ENCODE results near the gene USP40. TPM values are rescaled to one million over a fixed set of nuclear protein-coding genes. Genes with fewer than 3 reads are reported as not detected.

USP40 gene
- total RNA-seq, 2 donors from 2014 or later: 12.9 to 22.4 TPM

- Histone ChIP-seq H3K36me3 (ENCODE audit: control insufficient read depth, insufficient read depth, low read length) (peaks cover 8% of the 10 kb centered on the region), H3K9me3 (ENCODE audit: control insufficient read depth, low read length) (no peaks in the 10 kb centered on the region), H3K9ac (ENCODE audit: extremely low read depth, low read length, poor library complexity, severe bottlenecking) (no peak overlapping the region), H3K4me1 (ENCODE audit: control insufficient read depth, insufficient read depth, low read length) (no peaks in the 10 kb centered on the region), H3K27me3 (ENCODE audit: control insufficient read depth, insufficient read depth, low read length, poor library complexity, severe bottlenecking) (no peaks in the 10 kb centered on the region), H3K4me3 (ENCODE audit: low read length) (no peak overlapping the region), H3K27ac (ENCODE audit: low read depth, low read length) (peak overlapping the region; percentile 27)
- TF ChIP-seq CTCF (conservative IDR thresholded peaks at IDR 0.05): no peak
- Mint-ChIP-seq H3K36me3 (ENCODE audit: low read depth) (peaks cover 42% of the 10 kb centered on the region), H3K4me1 (peaks cover 4% of the 10 kb centered on the region), H3K9me3 (no peaks in the 10 kb centered on the region), H3K4me3 (no peak overlapping the region), H3K27ac (no peak overlapping the region), H3K27me3 (ENCODE audit: insufficient read depth) (no peaks in the 10 kb centered on the region)
- no peak for DNase-seq
- 94 to 96% methylated on average over 31 to 37 of the region's 37 CpGs for WGBS, 2 experiments (ENCODE audit: insufficient coverage in 1 of 2, insufficient read length in 1 of 2)
These were observed 119.8 kb downstream of the USP40 start for GRCh38 chr2:233446606-233447305.

- no peak overlapping the region for H3K27ac ChIP-seq (ENCODE audit: low read depth, low read length)
- H3K4me3 ChIP-seq (ENCODE audit: low read length): no peak overlapping the region
- H3K27me3 Mint-ChIP-seq (ENCODE audit: insufficient read depth): no peaks in the 10 kb centered on the region
- DNase-seq: no peak
- H3K4me1 Mint-ChIP-seq: peaks cover 4% of the 10 kb centered on the region
- H3K27ac Mint-ChIP-seq: no peak overlapping the region
- no peak for TF ChIP-seq CTCF (conservative IDR thresholded peaks at IDR 0.05)
- peaks cover 43% of the 10 kb centered on the region for H3K36me3 Mint-ChIP-seq (ENCODE audit: low read depth)
- no peaks in the 10 kb centered on the region for H3K9me3 ChIP-seq (ENCODE audit: control insufficient read depth, low read length)
- no peaks in the 10 kb centered on the region for H3K27me3 ChIP-seq (ENCODE audit: control insufficient read depth, insufficient read depth, low read length, poor library complexity, severe bottlenecking)
- H3K4me3 Mint-ChIP-seq: no peak overlapping the region
- 71 to 88% methylated on average over 1 of the region's 1 CpG for WGBS, 2 experiments (ENCODE audit: insufficient coverage in 1 of 2, insufficient read length in 1 of 2)
- no peaks in the 10 kb centered on the region for H3K9me3 Mint-ChIP-seq
- peaks cover 7% of the 10 kb centered on the region for H3K36me3 ChIP-seq (ENCODE audit: control insufficient read depth, insufficient read depth, low read length)
- H3K4me1 ChIP-seq (ENCODE audit: control insufficient read depth, insufficient read depth, low read length): no peaks in the 10 kb centered on the region
- H3K9ac ChIP-seq (ENCODE audit: extremely low read depth, low read length, poor library complexity, severe bottlenecking): no peak overlapping the region
These were observed 120.5 kb downstream of the USP40 start for GRCh38 chr2:233446121-233446520.

- no peaks in the 10 kb centered on the region for H3K27me3 ChIP-seq (ENCODE audit: control insufficient read depth, insufficient read depth, low read length, poor library complexity, severe bottlenecking)
- H3K36me3 Mint-ChIP-seq (ENCODE audit: low read depth): peaks cover 39% of the 10 kb centered on the region
- no peak overlapping the region for H3K4me3 ChIP-seq (ENCODE audit: low read length)
- TF ChIP-seq CTCF (conservative IDR thresholded peaks at IDR 0.05): no peak
- peak; percentile 29 for DNase-seq
- no peak overlapping the region for H3K9ac ChIP-seq (ENCODE audit: extremely low read depth, low read length, poor library complexity, severe bottlenecking)
- WGBS, 2 experiments (ENCODE audit: insufficient coverage in 1 of 2, insufficient read length in 1 of 2): 93 to 97% methylated on average over 18 of the region's 18 CpGs
- H3K9me3 Mint-ChIP-seq: no peaks in the 10 kb centered on the region
- H3K36me3 ChIP-seq (ENCODE audit: control insufficient read depth, insufficient read depth, low read length): peaks cover 7% of the 10 kb centered on the region
- H3K27ac Mint-ChIP-seq: no peak overlapping the region
- no peak overlapping the region for H3K27ac ChIP-seq (ENCODE audit: low read depth, low read length)
- no peaks in the 10 kb centered on the region for H3K27me3 Mint-ChIP-seq (ENCODE audit: insufficient read depth)
- H3K4me1 Mint-ChIP-seq: peaks cover 4% of the 10 kb centered on the region
- H3K9me3 ChIP-seq (ENCODE audit: control insufficient read depth, low read length): no peaks in the 10 kb centered on the region
- no peak overlapping the region for H3K4me3 Mint-ChIP-seq
- no peaks in the 10 kb centered on the region for H3K4me1 ChIP-seq (ENCODE audit: control insufficient read depth, insufficient read depth, low read length)
These were observed 121.3 kb downstream of the USP40 start for GRCh38 chr2:233445152-233445830.

Data from endodermal cell (in vitro differentiated cells).